ENCODE data around the gene SLC37A2. TPM values are rescaled to one million over a fixed set of nuclear protein-coding genes. Genes with fewer than 3 reads are reported as not detected.
"Not testable (repeated sequence)": the region's sequence is repeated elsewhere in the genome, so short reads cannot be mapped to it uniquely, and the experiment has no call there.

SLC37A2 gene
- total and polyA plus RNA-seq, 2 experiments from 2014 or later, result 1.7 to 2.6 TPM

- Histone ChIP-seq H3K9me3 (ENCODE audit: low read depth) (no peaks in the 10 kb centered on the region), H3K4me2 (ENCODE audit: unreplicated experiment) (no peak overlapping the region), H3K79me2 (ENCODE audit: insufficient read depth) (no peaks in the 10 kb centered on the region), H3K27me3 (replicated peaks; ENCODE audit: insufficient read depth) (no peaks in the 10 kb centered on the region), H3K9me2 (ENCODE audit: insufficient read depth) (no peaks in the 10 kb centered on the region), H3K4me1 (ENCODE audit: insufficient read depth) (no peaks in the 10 kb centered on the region), H3K4me3 (no peak overlapping the region), H3K27ac (no peak overlapping the region), H3K36me3 (ENCODE audit: low read depth) (no peaks in the 10 kb centered on the region), H3F3A (ENCODE audit: insufficient read depth) (no peaks in the 10 kb centered on the region), H2AFZ (no peak overlapping the region), H4K20me1 (ENCODE audit: insufficient read depth) (no peaks in the 10 kb centered on the region), H3K9ac (no peak overlapping the region)
- in situ Hi-C loops (cut with MboI), result no loop called here
- TF ChIP-seq EZH2 (IDR thresholded peaks at IDR 0.05; ENCODE audit: insufficient read depth, poor library complexity, severe bottlenecking), result no peak
- no peak for TF ChIP-seq EZH2phosphoT487 (IDR thresholded peaks at IDR 0.05; ENCODE audit: insufficient read depth, low read depth)
- 53 to 55% methylated on average over 2 of the region's 2 CpGs for WGBS, 2 experiments (ENCODE audit: low coverage in 1 of 2, low lambda C conversion rate in 2 of 2, missing lambda C conversion rate in 2 of 2)
- no peak for DNase-seq
Observed at GRCh38 chr11:125055107-125055715, 7.9 kb upstream of the SLC37A2 start.

DNA sequence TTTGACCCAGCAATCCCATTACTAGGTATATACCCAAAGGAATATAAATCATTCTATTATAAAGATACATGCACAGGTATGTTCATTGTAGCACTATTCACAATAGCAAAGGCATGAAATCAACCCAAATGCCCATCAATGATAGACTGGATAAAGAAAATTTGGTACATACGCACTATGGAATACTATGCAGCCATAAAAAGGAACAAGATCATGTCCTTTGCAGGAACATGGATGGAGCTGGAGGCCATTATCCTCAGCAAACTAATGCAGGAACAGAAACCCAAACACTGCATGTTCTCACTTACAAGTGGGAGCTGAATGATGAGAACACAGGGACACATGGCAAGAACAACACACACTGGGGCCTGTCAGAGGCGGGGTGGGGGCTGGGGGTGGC is 7.0 kb upstream of the SLC37A2 start:
- DNase-seq; H3K79me2 ChIP-seq (ENCODE audit: insufficient read depth); H2AFZ ChIP-seq; H3F3A ChIP-seq (ENCODE audit: insufficient read depth); H3K4me1 ChIP-seq (ENCODE audit: insufficient read depth); H3K9ac ChIP-seq; H3K4me3 ChIP-seq; H3K9me2 ChIP-seq (ENCODE audit: insufficient read depth); H3K9me3 ChIP-seq (ENCODE audit: low read depth); H3K36me3 ChIP-seq (ENCODE audit: low read depth); H3K27ac ChIP-seq; H3K4me2 ChIP-seq (ENCODE audit: unreplicated experiment); in situ Hi-C loops (cut with MboI); H3K27me3 ChIP-seq (replicated peaks; ENCODE audit: insufficient read depth); H4K20me1 ChIP-seq (ENCODE audit: insufficient read depth): not testable (repeated sequence)
- WGBS, 2 experiments (ENCODE audit: low coverage in 1 of 2, low lambda C conversion rate in 2 of 2, missing lambda C conversion rate in 2 of 2), result 90 to 96% methylated on average over 2 of the region's 2 CpGs

- Histone ChIP-seq H3K27ac (no peak overlapping the region), H3K9me2 (ENCODE audit: insufficient read depth) (no peaks in the 10 kb centered on the region), H3K4me2 (ENCODE audit: unreplicated experiment) (no peak overlapping the region), H3K36me3 (ENCODE audit: low read depth) (no peaks in the 10 kb centered on the region), H3K4me1 (ENCODE audit: insufficient read depth) (no peaks in the 10 kb centered on the region), H3F3A (ENCODE audit: insufficient read depth) (no peaks in the 10 kb centered on the region), H3K9ac (no peak overlapping the region), H2AFZ (no peak overlapping the region), H3K4me3 (no peak overlapping the region), H3K27me3 (replicated peaks; ENCODE audit: insufficient read depth) (no peaks in the 10 kb centered on the region), H3K9me3 (ENCODE audit: low read depth) (no peaks in the 10 kb centered on the region), H3K79me2 (ENCODE audit: insufficient read depth) (no peaks in the 10 kb centered on the region), H4K20me1 (ENCODE audit: insufficient read depth) (no peaks in the 10 kb centered on the region)
- in situ Hi-C loops (cut with MboI), result no loop called here
- TF ChIP-seq EZH2 (IDR thresholded peaks at IDR 0.05; ENCODE audit: insufficient read depth, poor library complexity, severe bottlenecking) (no peak), EZH2phosphoT487 (IDR thresholded peaks at IDR 0.05; ENCODE audit: insufficient read depth, low read depth) (no peak)
- no peak for DNase-seq
- WGBS, 2 experiments (ENCODE audit: low coverage in 1 of 2, low lambda C conversion rate in 2 of 2, missing lambda C conversion rate in 2 of 2), result 84 to 87% methylated on average over 5 of the region's 5 CpGs
Observed at GRCh38 chr11:125056931-125057692, 6.0 kb upstream of the SLC37A2 start.

GRCh38 chr11:125057693-125058016 is 5.5 kb upstream of the SLC37A2 start:
- Histone ChIP-seq H3K9me3 (ENCODE audit: low read depth) (no peaks in the 10 kb centered on the region), H4K20me1 (ENCODE audit: insufficient read depth) (no peaks in the 10 kb centered on the region), H2AFZ (no peak overlapping the region), H3K4me2 (ENCODE audit: unreplicated experiment) (no peak overlapping the region), H3F3A (ENCODE audit: insufficient read depth) (no peaks in the 10 kb centered on the region), H3K9ac (no peak overlapping the region), H3K9me2 (ENCODE audit: insufficient read depth) (no peaks in the 10 kb centered on the region), H3K27ac (no peak overlapping the region), H3K79me2 (ENCODE audit: insufficient read depth) (no peaks in the 10 kb centered on the region), H3K4me1 (ENCODE audit: insufficient read depth) (no peaks in the 10 kb centered on the region), H3K4me3 (no peak overlapping the region), H3K27me3 (replicated peaks; ENCODE audit: insufficient read depth) (no peaks in the 10 kb centered on the region), H3K36me3 (ENCODE audit: low read depth) (no peaks in the 10 kb centered on the region)
- in situ Hi-C loops (cut with MboI), result no loop called here
- TF ChIP-seq EZH2phosphoT487 (IDR thresholded peaks at IDR 0.05; ENCODE audit: insufficient read depth, low read depth) (no peak), EZH2 (IDR thresholded peaks at IDR 0.05; ENCODE audit: insufficient read depth, poor library complexity, severe bottlenecking) (no peak)
- DNase-seq, result no peak
- WGBS, 2 experiments (ENCODE audit: low coverage in 1 of 2, low lambda C conversion rate in 2 of 2, missing lambda C conversion rate in 2 of 2), result 98 to 99% methylated on average over 5 of the region's 5 CpGs
